HepG2 (cell line): ENCODE data around the gene COX6A2. TPM values are rescaled to one million over a fixed set of nuclear protein-coding genes. Genes with fewer than 3 reads are reported as not detected.

ENCODE experiments used
- AKNA ChIP-seq: sonication (generic); formaldehyde crosslinking; IDR thresholded peaks from 2 replicates; pipeline ENCODE4 v1.4.0; 2020; ENCODE audit warnings: missing genetic modification reagents, borderline replicate concordance
- ARID2 ChIP-seq: sonication (generic); formaldehyde crosslinking; IDR thresholded peaks from 2 replicates; pipeline ENCODE4 v1.8.1; 2022; ENCODE audit warnings: mild to moderate bottlenecking, missing genetic modification reagents, borderline replicate concordance
- ATAD3A ChIP-seq: sonication (generic); formaldehyde crosslinking; IDR thresholded peaks from 2 replicates; pipeline ENCODE4 v1.4.0; 2020; ENCODE audit warnings: missing genetic modification reagents
- IRF2 ChIP-seq: IDR thresholded peaks from 2 replicates; pipeline ENCODE4 v1.6.1; 2018; ENCODE audit warnings: missing genetic modification reagents, missing compliant biosample characterization
- MEIS2 ChIP-seq: sonication (generic); formaldehyde crosslinking; IDR thresholded peaks from 2 replicates; pipeline ENCODE4 v1.9.0; 2021; ENCODE audit warnings: mild to moderate bottlenecking, missing genetic modification reagents
- RBAK ChIP-seq: sonication (generic); formaldehyde crosslinking; IDR thresholded peaks from 2 replicates; pipeline ENCODE4 v1.5.1; 2020; ENCODE audit warnings: mild to moderate bottlenecking, missing genetic modification reagents
- SALL1 ChIP-seq: sonication (generic); formaldehyde crosslinking; IDR thresholded peaks from 2 replicates; pipeline ENCODE4 v1.8.0; 2022; ENCODE audit warnings: mild to moderate bottlenecking, missing genetic modification reagents
- TMF1 ChIP-seq: sonication (generic); formaldehyde crosslinking; IDR thresholded peaks from 2 replicates; pipeline ENCODE4 v1.8.1; 2022; ENCODE audit warnings: low read depth, missing genetic modification reagents
- TRAFD1 ChIP-seq: sonication (generic); formaldehyde crosslinking; IDR thresholded peaks from 2 replicates; pipeline ENCODE4 v1.5.1; 2020; ENCODE audit warnings: missing genetic modification reagents, mild to moderate bottlenecking, borderline replicate concordance
- ZBTB20 ChIP-seq: sonication (generic); formaldehyde crosslinking; IDR thresholded peaks from 2 replicates; pipeline ENCODE4 v1.8.1; 2023; ENCODE audit warnings: missing genetic modification reagents, low read depth, mild to moderate bottlenecking, borderline replicate concordance
- ZFP91 ChIP-seq: sonication (generic); formaldehyde crosslinking; IDR thresholded peaks from 2 replicates; pipeline ENCODE4 v1.9.0; 2022; ENCODE audit warnings: missing genetic modification reagents, mild to moderate bottlenecking, borderline replicate concordance
- ZIK1 ChIP-seq: sonication (generic); formaldehyde crosslinking; IDR thresholded peaks from 2 replicates; pipeline ENCODE4 v1.5.0; 2020; ENCODE audit warnings: mild to moderate bottlenecking, low read depth, missing genetic modification reagents, borderline replicate concordance
- ZNF281 ChIP-seq: sonication (generic); formaldehyde crosslinking; IDR thresholded peaks from 2 replicates; pipeline ENCODE4 v1.4.0; 2020; ENCODE audit warnings: missing genetic modification reagents, borderline replicate concordance
- ZNF672 ChIP-seq: sonication (generic); formaldehyde crosslinking; IDR thresholded peaks from 2 replicates; pipeline ENCODE4 v1.8.1; 2022; ENCODE audit warnings: missing genetic modification reagents
- ZNF850 ChIP-seq: sonication (generic); formaldehyde crosslinking; conservative IDR thresholded peaks from 2 replicates; pipeline ENCODE4 v1.9.0; 2021; ENCODE audit warnings: mild to moderate bottlenecking, missing genetic modification reagents
- ZSCAN31 ChIP-seq: sonication (generic); formaldehyde crosslinking; IDR thresholded peaks from 2 replicates; pipeline ENCODE4 v1.5.0; 2020; ENCODE audit warnings: low read depth, mild to moderate bottlenecking, missing genetic modification reagents
- polyA plus RNA-seq, 8 experiments: library from polyadenylated mRNA; depleted of rRNA in 3 of 8; stranded (reverse) in 7 of 8; unstranded in 1 of 8; fragments of >200 nt; fragmentation: Illumina TruSeq in 4 of 8; extraction: Trizol in 4 of 8; gene quantifications; 2 replicates each; pipeline versions ENCODE4 v1.2.1 to v1.2.3, GENCODE V29; 2011 to 2016; ENCODE audit warnings: low read depth in 4 of 8, missing spikeins in 1 of 8, mixed read lengths in 1 of 8; ENCODE audit not compliant: insufficient read depth in 1 of 8
- total RNA-seq, 5 experiments: library from RNA; depleted of rRNA; stranded (reverse); fragments of >200 nt; fragmentation: Illumina TruSeq; extraction: Trizol; gene quantifications; 2 replicates each; pipeline ENCODE4 v1.2.3, GENCODE V29; 2016; ENCODE audit warnings: low read depth in 1 of 5

Gene COX6A2
- total and polyA plus RNA-seq, 2 of the 13 experiments (the other 11 are each of a cell fraction or from before 2014, with no cell fraction given), result not detected

GRCh38 chr16:31458844-31459686 lies 30.9 kb upstream of the COX6A2 start, which contains the start of gene ARMC5 (continued):
- TF ChIP-seq ZNF281, result no peak; the same call in 1 of the 2 replicates
- TF ChIP-seq ZBTB20 (CRISPR knock-in tag), result no peak; the same call in 1 of the 2 replicates
- no peak for TF ChIP-seq ZNF672 (CRISPR knock-in tag)
- peak; percentile 83; the same call in 1 of the 2 replicates for TF ChIP-seq ARID2 (CRISPR knock-in tag)
- peak; percentile 87; the same call in 1 of the 2 replicates for TF ChIP-seq ZIK1 (CRISPR knock-in tag)
- TF ChIP-seq ZFP91 (CRISPR knock-in tag), result peak; percentile 93
- no peak; the same call in 1 of the 2 replicates for TF ChIP-seq RBAK (CRISPR knock-in tag)
- TF ChIP-seq TMF1 (CRISPR knock-in tag), result peak; percentile 90
- TF ChIP-seq ZSCAN31, result no peak; the same call in 1 of the 2 replicates
- TF ChIP-seq SALL1 (CRISPR knock-in tag), result peak; percentile 95
- no peak for TF ChIP-seq ATAD3A (CRISPR knock-in tag)
- TF ChIP-seq AKNA (CRISPR knock-in tag), result no peak; the same call in 1 of the 2 replicates
- TF ChIP-seq MEIS2 (CRISPR knock-in tag), result peak; percentile 71
- peak; percentile 99 for TF ChIP-seq TRAFD1 (CRISPR knock-in tag)
- TF ChIP-seq ZNF850 (CRISPR knock-in tag), result no peak
- TF ChIP-seq IRF2, result peak; percentile 98
